Thyroid gland (tissue), 4 donors: ENCODE measurements around the gene TMEM183A.

ENCODE experiments used
- CTCF ChIP-seq, 6 experiments: fragments of 200-600 bp in 3 of 6; fragments of 450-650 bp in 3 of 6; sonication (generic) in 3 of 6; IDR thresholded peaks; one replicate each; pipeline ENCODE4 v1.5.1; 2016 to 2019; ENCODE audit warnings: antibody characterized with exemption in 6 of 6, mild to moderate bottlenecking in 2 of 6, inconsistent platforms in 1 of 6, moderate library complexity in 1 of 6
- POLR2A ChIP-seq, 2 donors: fragments of 450-650 bp; IDR thresholded peaks; one replicate each; pipeline ENCODE4 v1.6.1; 2017; ENCODE audit warnings: antibody characterized with exemption in 2 of 2, mild to moderate bottlenecking in 2 of 2, moderate library complexity in 1 of 2

GRCh38 chr1:203001986-203002385 is 5.2 kb upstream of the TMEM183A start:
- TF ChIP-seq CTCF (IDR thresholded peaks at IDR 0.05): no peak
- no peak for TF ChIP-seq POLR2A (IDR thresholded peaks at IDR 0.05)
